ENCODE data around the gene HPS5. TPM values are rescaled to one million over a fixed set of nuclear protein-coding genes. Genes with fewer than 3 reads are reported as not detected.
"Not testable (repeated sequence)": the region's sequence is repeated elsewhere in the genome, so short reads cannot be mapped to it uniquely, and the experiment has no call there.

Gene HPS5
- total RNA-seq, 1 donor from 2014 or later = 17.0 TPM

DNA sequence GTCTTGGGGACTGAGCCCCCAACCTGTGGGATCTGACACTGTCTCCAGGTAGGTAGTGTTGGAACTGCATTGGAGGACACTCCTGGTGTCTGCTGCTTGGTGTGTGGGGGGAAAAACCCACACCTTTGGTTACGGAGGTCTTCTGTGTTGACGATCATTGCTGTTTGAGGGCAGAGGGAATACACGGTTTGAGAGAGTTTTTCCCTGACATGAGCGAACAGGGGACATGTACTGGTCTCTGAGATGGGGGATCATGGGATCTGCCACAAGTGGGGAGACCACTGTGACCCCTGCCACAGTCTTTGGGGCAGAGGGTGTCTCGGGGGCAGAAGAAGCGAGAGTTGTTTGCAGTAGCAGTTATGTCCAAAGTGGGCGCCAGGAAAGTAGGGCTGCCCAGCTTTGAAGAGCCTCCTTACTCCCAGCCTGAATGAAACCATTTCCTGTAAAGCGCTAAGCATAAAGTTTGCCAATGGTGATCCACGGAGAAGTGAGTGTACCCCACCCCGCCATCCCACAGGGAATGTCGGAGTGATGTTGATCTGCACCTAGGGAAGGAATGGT is 68.1 kb downstream of the HPS5 start:
- no peaks in the 10 kb centered on the region for H3K9me3 Mint-ChIP-seq
- Histone ChIP-seq H3K4me3 (no peak overlapping the region), H3K27me3 (no peaks in the 10 kb centered on the region), H3K4me1 (no peaks in the 10 kb centered on the region), H3F3A (ENCODE audit: low read depth) (no peaks in the 10 kb centered on the region), H4K20me1 (ENCODE audit: low read depth) (no peaks in the 10 kb centered on the region), H3K27ac (no peak overlapping the region), H3K4me2 (no peak overlapping the region), H3K79me2 (ENCODE audit: low read depth) (no peaks in the 10 kb centered on the region), H3K9me3 (ENCODE audit: low read depth) (no peaks in the 10 kb centered on the region), H3K36me3 (no peaks in the 10 kb centered on the region), H3K9ac (no peak overlapping the region), H2AFZ (replicated peaks) (no peak overlapping the region)
- no peak for TF ChIP-seq EZH2phosphoT487 (IDR thresholded peaks at IDR 0.05)
- TF ChIP-seq EZH2 (IDR thresholded peaks at IDR 0.05) = no peak
- TF ChIP-seq, protein P1, sequence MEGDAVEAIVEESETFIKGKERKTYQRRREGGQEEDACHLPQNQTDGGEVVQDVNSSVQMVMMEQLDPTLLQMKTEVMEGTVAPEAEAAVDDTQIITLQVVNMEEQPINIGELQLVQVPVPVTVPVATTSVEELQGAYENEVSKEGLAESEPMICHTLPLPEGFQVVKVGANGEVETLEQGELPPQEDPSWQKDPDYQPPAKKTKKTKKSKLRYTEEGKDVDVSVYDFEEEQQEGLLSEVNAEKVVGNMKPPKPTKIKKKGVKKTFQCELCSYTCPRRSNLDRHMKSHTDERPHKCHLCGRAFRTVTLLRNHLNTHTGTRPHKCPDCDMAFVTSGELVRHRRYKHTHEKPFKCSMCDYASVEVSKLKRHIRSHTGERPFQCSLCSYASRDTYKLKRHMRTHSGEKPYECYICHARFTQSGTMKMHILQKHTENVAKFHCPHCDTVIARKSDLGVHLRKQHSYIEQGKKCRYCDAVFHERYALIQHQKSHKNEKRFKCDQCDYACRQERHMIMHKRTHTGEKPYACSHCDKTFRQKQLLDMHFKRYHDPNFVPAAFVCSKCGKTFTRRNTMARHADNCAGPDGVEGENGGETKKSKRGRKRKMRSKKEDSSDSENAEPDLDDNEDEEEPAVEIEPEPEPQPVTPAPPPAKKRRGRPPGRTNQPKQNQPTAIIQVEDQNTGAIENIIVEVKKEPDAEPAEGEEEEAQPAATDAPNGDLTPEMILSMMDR (IDR thresholded peaks at IDR 0.05) = no peak
- no peaks in the 10 kb centered on the region for H3K4me1 Mint-ChIP-seq
- no peak overlapping the region for H3K27ac Mint-ChIP-seq
- no peaks in the 10 kb centered on the region for H3K36me3 Mint-ChIP-seq
- H3K4me3 Mint-ChIP-seq = no peak overlapping the region
- peaks cover 7% of the 10 kb centered on the region for H3K27me3 Mint-ChIP-seq (ENCODE audit: insufficient read depth, low read depth)
- no peak for DNase-seq (ENCODE audit: low spot score)

DNA sequence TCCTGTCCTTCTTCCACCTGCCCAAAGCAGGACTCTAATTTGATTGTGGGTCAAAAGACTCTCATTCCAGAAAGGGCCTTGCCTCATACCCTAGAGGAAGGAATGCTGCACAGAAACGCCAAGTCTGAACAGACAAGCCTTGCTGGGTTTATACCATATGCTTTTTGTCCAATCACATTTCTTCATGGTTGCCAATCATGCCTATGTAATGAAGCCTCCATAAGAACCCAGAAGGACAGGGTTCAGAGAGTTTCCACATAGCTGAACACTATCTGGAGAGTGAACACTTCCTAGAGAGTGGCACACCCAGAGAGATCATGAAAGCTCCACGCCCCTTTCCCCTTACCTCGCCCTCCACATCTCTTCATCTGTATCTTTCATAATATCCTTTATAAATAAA is 68.7 kb downstream of the HPS5 start:
- Histone ChIP-seq H3K9me3 (ENCODE audit: low read depth) (no peaks in the 10 kb centered on the region), H4K20me1 (ENCODE audit: low read depth) (no peaks in the 10 kb centered on the region), H3K4me3 (no peak overlapping the region), H3F3A (ENCODE audit: low read depth) (no peaks in the 10 kb centered on the region), H3K36me3 (no peaks in the 10 kb centered on the region), H3K79me2 (ENCODE audit: low read depth) (no peaks in the 10 kb centered on the region), H2AFZ (replicated peaks) (no peak overlapping the region), H3K27ac (no peak overlapping the region), H3K9ac (no peak overlapping the region), H3K4me2 (no peak overlapping the region), H3K4me1 (no peaks in the 10 kb centered on the region), H3K27me3 (no peaks in the 10 kb centered on the region)
- TF ChIP-seq EZH2 (IDR thresholded peaks at IDR 0.05) = no peak
- TF ChIP-seq EZH2phosphoT487 (IDR thresholded peaks at IDR 0.05) = no peak
- TF ChIP-seq, protein P1 (IDR thresholded peaks at IDR 0.05) = no peak
- no peak overlapping the region for H3K4me3 Mint-ChIP-seq
- H3K27me3 Mint-ChIP-seq (ENCODE audit: insufficient read depth, low read depth) = peaks cover 11% of the 10 kb centered on the region
- no peak overlapping the region for H3K27ac Mint-ChIP-seq
- no peaks in the 10 kb centered on the region for H3K36me3 Mint-ChIP-seq
- H3K9me3 Mint-ChIP-seq = no peaks in the 10 kb centered on the region
- DNase-seq (ENCODE audit: low spot score) = no peak
- H3K4me1 Mint-ChIP-seq = no peaks in the 10 kb centered on the region

DNA sequence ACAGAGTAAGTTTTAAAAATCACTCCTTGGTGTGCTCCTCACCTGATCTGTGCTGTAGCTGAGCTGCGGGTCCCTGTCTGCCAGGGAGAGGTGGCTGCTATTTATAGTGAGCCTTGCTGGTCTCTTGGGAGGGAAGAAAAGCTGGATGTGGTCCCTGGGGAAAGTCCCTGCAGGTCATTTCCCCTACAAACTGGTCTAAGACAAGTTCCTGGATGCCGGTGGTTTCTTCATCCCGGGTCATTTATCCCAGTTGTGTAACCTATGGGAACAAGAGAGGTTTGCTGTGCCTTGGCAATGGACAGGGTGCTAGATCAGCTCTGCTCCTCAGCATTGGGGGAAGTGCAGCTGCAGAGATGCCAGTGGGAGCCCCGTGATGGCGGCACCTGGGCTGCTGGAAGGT is 73.4 kb downstream of the HPS5 start, which contains the start of gene SAA2:
TSS of gene SAA2 (minus strand) at position 108 of the 400 bp plus-strand sequence. CDS start 657 bp downstream, outside the sequence.
- Histone ChIP-seq H4K20me1 (ENCODE audit: low read depth) (no peaks in the 10 kb centered on the region), H3K79me2 (ENCODE audit: low read depth) (no peaks in the 10 kb centered on the region), H3K27me3 (no peaks in the 10 kb centered on the region), H3K27ac (no peak within 1 kb of the TSS), H3K9me3 (ENCODE audit: low read depth) (no peaks in the 10 kb centered on the region), H3K4me2 (no peak within 1 kb of the TSS), H3K9ac (no peak within 1 kb of the TSS), H3K4me3 (no peak within 1 kb of the TSS), H3K4me1 (no peaks in the 10 kb centered on the region), H2AFZ (replicated peaks) (no peak within 1 kb of the TSS), H3F3A (ENCODE audit: low read depth) (no peaks in the 10 kb centered on the region), H3K36me3 (no peaks in the 10 kb centered on the region)
- no peak within 1 kb of the TSS for H3K27ac Mint-ChIP-seq
- H3K36me3 Mint-ChIP-seq = no peaks in the 10 kb centered on the region
- no peaks in the 10 kb centered on the region for H3K4me1 Mint-ChIP-seq
- TF ChIP-seq EZH2phosphoT487 (IDR thresholded peaks at IDR 0.05) (no peak), EZH2 (IDR thresholded peaks at IDR 0.05) (no peak)
- TF ChIP-seq, protein P1 (IDR thresholded peaks at IDR 0.05) = no peak
- no peak for DNase-seq (ENCODE audit: low spot score)
- no peak within 1 kb of the TSS for H3K4me3 Mint-ChIP-seq
- H3K27me3 Mint-ChIP-seq (ENCODE audit: insufficient read depth, low read depth) = peaks cover 8% of the 10 kb centered on the region
- H3K9me3 Mint-ChIP-seq = no peaks in the 10 kb centered on the region

DNA sequence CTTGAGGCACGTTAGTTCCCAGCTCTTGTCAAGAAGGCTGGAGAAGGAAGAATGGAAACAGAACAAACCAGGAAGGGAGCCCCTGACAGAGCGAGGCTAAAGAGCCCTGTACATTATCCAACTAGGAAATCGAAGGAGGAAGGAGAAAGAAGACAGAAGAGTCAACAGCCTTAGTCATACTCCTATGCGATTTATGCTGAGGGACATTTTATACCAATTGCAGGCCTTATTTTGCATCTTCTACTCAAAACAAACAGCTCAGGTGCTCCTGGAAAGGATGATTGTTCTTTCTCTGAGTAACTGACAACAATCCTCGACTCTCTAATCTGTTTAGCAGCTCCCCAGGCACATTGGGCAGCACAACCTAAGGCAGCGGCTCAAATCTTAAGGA is 74.8 kb downstream of the HPS5 start:
- H3K4me2 ChIP-seq, H3K4me1 Mint-ChIP-seq, H3K27ac Mint-ChIP-seq: not testable (repeated sequence)

DNA sequence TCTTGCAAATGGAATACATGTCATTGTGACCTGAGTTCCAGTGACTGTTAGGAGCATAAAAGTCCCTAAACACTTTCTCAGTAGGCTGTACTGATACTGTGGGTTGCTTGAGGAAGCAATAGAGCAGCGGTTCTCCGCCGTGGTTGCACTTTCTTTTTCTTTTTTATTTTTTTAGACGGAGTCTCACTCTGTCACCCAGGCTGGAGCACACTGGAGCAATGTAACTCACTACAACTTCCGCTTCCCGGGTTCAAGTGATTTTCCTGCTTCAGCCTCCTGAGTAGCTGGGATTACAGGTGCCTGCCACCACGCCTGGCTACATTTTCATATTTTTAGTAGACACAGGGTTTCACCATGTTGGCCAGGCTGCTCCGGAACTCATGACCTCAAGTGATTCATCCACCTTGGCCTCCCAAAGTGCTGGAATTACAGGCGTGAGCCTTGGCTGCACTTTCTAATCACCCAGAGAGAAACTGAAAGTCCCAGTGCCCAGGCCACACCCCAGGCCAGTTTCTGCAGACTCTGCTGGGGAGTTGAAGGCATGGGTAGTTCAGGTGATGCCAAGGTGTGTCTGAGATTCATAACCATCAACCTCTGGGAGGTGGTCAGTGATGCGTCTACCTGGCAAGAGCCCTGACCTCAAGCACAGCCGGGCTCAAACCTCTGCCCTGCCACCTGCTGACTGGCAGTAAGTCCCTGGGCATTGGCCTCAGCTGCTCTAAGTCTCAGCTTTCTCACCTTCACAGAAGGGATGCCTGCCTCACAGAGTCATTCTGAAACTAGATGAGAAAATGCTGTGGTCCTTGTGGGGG is 75.4 kb downstream of the HPS5 start:
- H2AFZ ChIP-seq (replicated peaks); H3K9me3 ChIP-seq (ENCODE audit: low read depth); H4K20me1 ChIP-seq (ENCODE audit: low read depth); H3K27ac ChIP-seq; H3K36me3 ChIP-seq; H3K27ac Mint-ChIP-seq; H3K4me3 Mint-ChIP-seq; H3K27me3 Mint-ChIP-seq (ENCODE audit: insufficient read depth, low read depth); H3K4me1 Mint-ChIP-seq; H3K4me3 ChIP-seq; H3K9ac ChIP-seq; H3K9me3 Mint-ChIP-seq; H3K27me3 ChIP-seq; DNase-seq (ENCODE audit: low spot score); H3K4me2 ChIP-seq; H3K79me2 ChIP-seq (ENCODE audit: low read depth); H3K4me1 ChIP-seq; H3F3A ChIP-seq (ENCODE audit: low read depth); H3K36me3 Mint-ChIP-seq: not testable (repeated sequence)

More for the DNA sequence above, 74.8 kb downstream of the HPS5 start:
- H3K9me3 Mint-ChIP-seq; H3K4me3 ChIP-seq; DNase-seq (ENCODE audit: low spot score); H3K27ac ChIP-seq; H3K27me3 Mint-ChIP-seq (ENCODE audit: insufficient read depth, low read depth); H3K9ac ChIP-seq; H3F3A ChIP-seq (ENCODE audit: low read depth); H3K36me3 Mint-ChIP-seq; H3K36me3 ChIP-seq; H4K20me1 ChIP-seq (ENCODE audit: low read depth); H3K4me1 ChIP-seq; H3K79me2 ChIP-seq (ENCODE audit: low read depth); H3K4me3 Mint-ChIP-seq; H3K27me3 ChIP-seq; H2AFZ ChIP-seq (replicated peaks); H3K9me3 ChIP-seq (ENCODE audit: low read depth): not testable (repeated sequence)

All from neural progenitor cell (in vitro differentiated cells).